Measurements from ENCODE around the gene ISG20.

ISG20 gene

GRCh38 chr15:88695101-88695500 is 56.3 kb downstream of the ISG20 start:
- H3K36me3 ChIP-seq (ENCODE audit: insufficient read depth, insufficient read length, low read length), result no peaks in the 10 kb centered on the region
- no peak overlapping the region for H3K4me3 ChIP-seq (ENCODE audit: insufficient read length, low read depth)
- H3K9me3 ChIP-seq (ENCODE audit: insufficient read depth, low read length), result no peaks in the 10 kb centered on the region; the same call in 1 of the 2 replicates
- no peaks in the 10 kb centered on the region for H3K4me1 ChIP-seq (ENCODE audit: insufficient read depth, insufficient read length)
- H3K27me3 ChIP-seq (ENCODE audit: insufficient read depth, insufficient read length), result peaks cover 23% of the 10 kb centered on the region
- DNase-seq (ENCODE audit: low read depth, low spot score), result no peak
- no peak overlapping the region for H3K9ac ChIP-seq (ENCODE audit: insufficient read length, low read depth)
- TF ChIP-seq ZNF274 (IDR thresholded peaks at IDR 0.05; ENCODE audit: low read depth, low read length) (no peak), YY1 (IDR thresholded peaks at IDR 0.05; ENCODE audit: insufficient read depth, insufficient read length) (no peak), SUZ12 (IDR thresholded peaks at IDR 0.05; ENCODE audit: extremely low read depth, insufficient read depth, insufficient read length) (no peak)

GRCh38 chr15:88695691-88696251 is 57.0 kb downstream of the ISG20 start:
- Histone ChIP-seq H3K4me3 (ENCODE audit: insufficient read length, low read depth) (no peak overlapping the region), H3K4me1 (ENCODE audit: insufficient read depth, insufficient read length) (no peaks in the 10 kb centered on the region), H3K36me3 (ENCODE audit: insufficient read depth, insufficient read length, low read length) (no peaks in the 10 kb centered on the region), H3K27me3 (ENCODE audit: insufficient read depth, insufficient read length) (peaks cover 25% of the 10 kb centered on the region), H3K9me3 (ENCODE audit: insufficient read depth, low read length) (no peaks in the 10 kb centered on the region), H3K9ac (ENCODE audit: insufficient read length, low read depth) (no peak overlapping the region)
- no peak for TF ChIP-seq SUZ12 (IDR thresholded peaks at IDR 0.05; ENCODE audit: extremely low read depth, insufficient read depth, insufficient read length)
- TF ChIP-seq ZNF274 (IDR thresholded peaks at IDR 0.05; ENCODE audit: low read depth, low read length), result no peak
- no peak for TF ChIP-seq YY1 (IDR thresholded peaks at IDR 0.05; ENCODE audit: insufficient read depth, insufficient read length)
- no peak for DNase-seq (ENCODE audit: low read depth, low spot score)

- Histone ChIP-seq H3K36me3 (ENCODE audit: insufficient read depth, insufficient read length, low read length) (no peaks in the 10 kb centered on the region), H3K27me3 (ENCODE audit: insufficient read depth, insufficient read length) (peaks cover 25% of the 10 kb centered on the region), H3K4me3 (ENCODE audit: insufficient read length, low read depth) (no peak overlapping the region)
Measured at GRCh38 chr15:88696254-88696653, 57.4 kb downstream of the ISG20 start.

GRCh38 chr15:88697276-88697675 is 58.5 kb downstream of the ISG20 start:
- TF ChIP-seq ZNF274 (IDR thresholded peaks at IDR 0.05; ENCODE audit: low read depth, low read length), result no peak
- no peak for TF ChIP-seq YY1 (IDR thresholded peaks at IDR 0.05; ENCODE audit: insufficient read depth, insufficient read length)
- no peak for TF ChIP-seq SUZ12 (IDR thresholded peaks at IDR 0.05; ENCODE audit: extremely low read depth, insufficient read depth, insufficient read length)
- H3K4me3 ChIP-seq (ENCODE audit: insufficient read length, low read depth), result no peak overlapping the region
- no peaks in the 10 kb centered on the region for H3K36me3 ChIP-seq (ENCODE audit: insufficient read depth, insufficient read length, low read length)
- no peaks in the 10 kb centered on the region for H3K4me1 ChIP-seq (ENCODE audit: insufficient read depth, insufficient read length)
- no peak overlapping the region for H3K9ac ChIP-seq (ENCODE audit: insufficient read length, low read depth)
- no peak for DNase-seq (ENCODE audit: low read depth, low spot score)
- H3K27me3 ChIP-seq (ENCODE audit: insufficient read depth, insufficient read length), result peaks cover 25% of the 10 kb centered on the region
- no peaks in the 10 kb centered on the region for H3K9me3 ChIP-seq (ENCODE audit: insufficient read depth, low read length)

More at GRCh38 chr15:88696254-88696653, 57.4 kb downstream of the ISG20 start:
- H3K4me1 ChIP-seq (ENCODE audit: insufficient read depth, insufficient read length), result no peaks in the 10 kb centered on the region
- no peak overlapping the region for H3K9ac ChIP-seq (ENCODE audit: insufficient read length, low read depth)
- DNase-seq (ENCODE audit: low read depth, low spot score), result no peak
- H3K9me3 ChIP-seq (ENCODE audit: insufficient read depth, low read length), result no peaks in the 10 kb centered on the region
- TF ChIP-seq YY1 (IDR thresholded peaks at IDR 0.05; ENCODE audit: insufficient read depth, insufficient read length) (no peak), ZNF274 (IDR thresholded peaks at IDR 0.05; ENCODE audit: low read depth, low read length) (no peak), SUZ12 (IDR thresholded peaks at IDR 0.05; ENCODE audit: extremely low read depth, insufficient read depth, insufficient read length) (no peak)

GRCh38 chr15:88699861-88700260 is 61.0 kb downstream of the ISG20 start:
- no peak overlapping the region for H3K4me3 ChIP-seq (ENCODE audit: insufficient read length, low read depth)
- TF ChIP-seq ZNF274 (IDR thresholded peaks at IDR 0.05; ENCODE audit: low read depth, low read length), result no peak
- TF ChIP-seq YY1 (IDR thresholded peaks at IDR 0.05; ENCODE audit: insufficient read depth, insufficient read length), result no peak
- TF ChIP-seq SUZ12 (IDR thresholded peaks at IDR 0.05; ENCODE audit: extremely low read depth, insufficient read depth, insufficient read length), result no peak
- H3K27me3 ChIP-seq (ENCODE audit: insufficient read depth, insufficient read length), result peaks cover 47% of the 10 kb centered on the region
- no peaks in the 10 kb centered on the region for H3K9me3 ChIP-seq (ENCODE audit: insufficient read depth, low read length)
- H3K36me3 ChIP-seq (ENCODE audit: insufficient read depth, insufficient read length, low read length), result no peaks in the 10 kb centered on the region
- H3K4me1 ChIP-seq (ENCODE audit: insufficient read depth, insufficient read length), result no peaks in the 10 kb centered on the region
- DNase-seq (ENCODE audit: low read depth, low spot score), result no peak
- no peak overlapping the region for H3K9ac ChIP-seq (ENCODE audit: insufficient read length, low read depth)

GRCh38 chr15:88700716-88701115 is 61.9 kb downstream of the ISG20 start:
- TF ChIP-seq YY1 (IDR thresholded peaks at IDR 0.05; ENCODE audit: insufficient read depth, insufficient read length) (no peak), SUZ12 (IDR thresholded peaks at IDR 0.05; ENCODE audit: extremely low read depth, insufficient read depth, insufficient read length) (no peak), ZNF274 (IDR thresholded peaks at IDR 0.05; ENCODE audit: low read depth, low read length) (no peak)
- H3K27me3 ChIP-seq (ENCODE audit: insufficient read depth, insufficient read length), result peaks cover 54% of the 10 kb centered on the region
- H3K9me3 ChIP-seq (ENCODE audit: insufficient read depth, low read length), result no peaks in the 10 kb centered on the region
- H3K4me1 ChIP-seq (ENCODE audit: insufficient read depth, insufficient read length), result no peaks in the 10 kb centered on the region
- no peak for DNase-seq (ENCODE audit: low read depth, low spot score)
- no peak overlapping the region for H3K4me3 ChIP-seq (ENCODE audit: insufficient read length, low read depth)
- no peak overlapping the region for H3K9ac ChIP-seq (ENCODE audit: insufficient read length, low read depth)
- no peaks in the 10 kb centered on the region for H3K36me3 ChIP-seq (ENCODE audit: insufficient read depth, insufficient read length, low read length)

GRCh38 chr15:88701561-88702095 is 62.8 kb downstream of the ISG20 start:
- Histone ChIP-seq H3K9me3 (ENCODE audit: insufficient read depth, low read length) (no peaks in the 10 kb centered on the region), H3K4me1 (ENCODE audit: insufficient read depth, insufficient read length) (no peaks in the 10 kb centered on the region), H3K36me3 (ENCODE audit: insufficient read depth, insufficient read length, low read length) (no peaks in the 10 kb centered on the region), H3K27me3 (ENCODE audit: insufficient read depth, insufficient read length) (peaks cover 63% of the 10 kb centered on the region), H3K4me3 (ENCODE audit: insufficient read length, low read depth) (no peak overlapping the region), H3K9ac (ENCODE audit: insufficient read length, low read depth) (no peak overlapping the region)
- no peak for DNase-seq (ENCODE audit: low read depth, low spot score)
- no peak for TF ChIP-seq ZNF274 (IDR thresholded peaks at IDR 0.05; ENCODE audit: low read depth, low read length)
- no peak for TF ChIP-seq YY1 (IDR thresholded peaks at IDR 0.05; ENCODE audit: insufficient read depth, insufficient read length)
- no peak for TF ChIP-seq SUZ12 (IDR thresholded peaks at IDR 0.05; ENCODE audit: extremely low read depth, insufficient read depth, insufficient read length)

Data from NT2/D1 (cell line).